ENCODE data around the gene TBC1D2B.
"Not testable (repeated sequence)": the region's sequence is repeated elsewhere in the genome, so short reads cannot be mapped to it uniquely, and the experiment has no call there.

The TBC1D2B gene

DNA sequence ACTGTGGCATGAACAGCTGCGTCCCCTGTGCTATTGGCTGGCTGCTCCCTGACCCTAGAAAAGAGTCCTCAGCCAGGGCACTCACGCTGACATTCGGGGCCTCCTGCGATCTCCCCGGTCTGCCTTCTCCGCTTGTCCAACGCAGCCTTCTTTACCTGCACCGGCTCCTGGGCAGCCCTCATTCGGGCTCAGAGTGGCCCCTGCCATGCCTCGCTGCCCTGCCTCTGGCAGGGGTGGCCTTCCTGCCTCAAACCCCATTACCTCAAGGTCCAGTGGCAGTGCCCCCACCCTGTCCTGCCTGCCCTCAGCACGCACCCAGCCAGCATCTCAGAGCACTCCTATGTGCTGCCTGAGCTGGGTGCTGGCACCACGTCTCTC, 86.5 kb downstream of the TBC1D2B start:
- no peak overlapping the region for H3K9ac ChIP-seq
- no peak for TF ChIP-seq CTCF (IDR thresholded peaks at IDR 0.05)
- no peak overlapping the region for H3K4me3 ChIP-seq (ENCODE audit: low read depth, low read length)
- H3K4me2 ChIP-seq (ENCODE audit: low read length): no peak overlapping the region
- no peaks in the 10 kb centered on the region for H3K79me2 ChIP-seq
- H2AFZ ChIP-seq: no peak overlapping the region
- H3K4me1 ChIP-seq: no peaks in the 10 kb centered on the region
- no peak overlapping the region for H3K27ac ChIP-seq
- no peaks in the 10 kb centered on the region for H3K27me3 ChIP-seq (ENCODE audit: control insufficient read depth, insufficient read depth, low read length)
- H3K9me3 ChIP-seq (ENCODE audit: control insufficient read depth, low read length): no peaks in the 10 kb centered on the region
- H3K36me3 ChIP-seq (ENCODE audit: control insufficient read depth, insufficient read depth, low read length): no peaks in the 10 kb centered on the region

DNA sequence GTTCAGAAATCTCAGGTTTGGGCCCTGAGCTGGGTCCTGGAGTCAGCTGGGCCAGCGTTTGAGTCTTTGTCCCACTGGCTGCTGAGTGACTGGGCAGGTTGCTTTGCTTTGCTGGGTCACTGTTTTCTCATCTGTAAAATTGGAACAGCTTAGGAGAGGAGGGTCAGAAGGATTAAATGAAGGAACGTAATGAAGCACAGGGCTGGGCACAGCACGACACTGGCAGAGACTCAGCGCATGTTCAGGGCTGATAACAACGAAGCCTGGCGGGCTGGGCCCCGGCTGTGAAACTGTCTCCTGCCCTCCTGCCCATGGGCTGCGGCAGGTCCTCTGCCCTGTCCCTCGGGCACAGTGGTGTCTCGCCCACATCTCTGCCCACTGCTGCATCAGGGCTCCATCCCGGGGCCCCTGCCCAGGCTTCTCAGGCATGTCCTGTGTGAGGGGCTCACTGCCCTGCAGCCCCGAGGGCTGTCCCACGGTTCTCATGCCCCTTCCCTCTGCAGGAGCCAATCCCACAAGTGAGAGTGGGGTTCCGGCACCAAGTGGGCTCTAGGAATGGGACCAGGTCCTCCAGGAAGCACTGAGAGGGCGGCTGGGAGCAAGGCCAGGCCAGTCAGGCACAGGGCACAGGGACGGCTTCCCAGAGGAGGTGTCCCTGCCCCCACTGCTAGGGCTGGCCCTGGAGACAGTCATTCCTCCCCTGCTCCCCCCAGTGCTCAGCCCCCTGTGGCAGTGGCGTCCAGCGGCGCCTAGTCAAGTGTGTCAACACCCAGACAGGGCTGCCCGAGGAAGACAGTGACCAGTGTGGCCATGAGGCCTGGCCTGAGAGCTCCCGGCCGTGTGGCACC, 88.0 kb downstream of the TBC1D2B start:
- no peak for TF ChIP-seq CTCF (IDR thresholded peaks at IDR 0.05)
- H3K27me3 ChIP-seq (ENCODE audit: control insufficient read depth, insufficient read depth, low read length): no peaks in the 10 kb centered on the region

DNA sequence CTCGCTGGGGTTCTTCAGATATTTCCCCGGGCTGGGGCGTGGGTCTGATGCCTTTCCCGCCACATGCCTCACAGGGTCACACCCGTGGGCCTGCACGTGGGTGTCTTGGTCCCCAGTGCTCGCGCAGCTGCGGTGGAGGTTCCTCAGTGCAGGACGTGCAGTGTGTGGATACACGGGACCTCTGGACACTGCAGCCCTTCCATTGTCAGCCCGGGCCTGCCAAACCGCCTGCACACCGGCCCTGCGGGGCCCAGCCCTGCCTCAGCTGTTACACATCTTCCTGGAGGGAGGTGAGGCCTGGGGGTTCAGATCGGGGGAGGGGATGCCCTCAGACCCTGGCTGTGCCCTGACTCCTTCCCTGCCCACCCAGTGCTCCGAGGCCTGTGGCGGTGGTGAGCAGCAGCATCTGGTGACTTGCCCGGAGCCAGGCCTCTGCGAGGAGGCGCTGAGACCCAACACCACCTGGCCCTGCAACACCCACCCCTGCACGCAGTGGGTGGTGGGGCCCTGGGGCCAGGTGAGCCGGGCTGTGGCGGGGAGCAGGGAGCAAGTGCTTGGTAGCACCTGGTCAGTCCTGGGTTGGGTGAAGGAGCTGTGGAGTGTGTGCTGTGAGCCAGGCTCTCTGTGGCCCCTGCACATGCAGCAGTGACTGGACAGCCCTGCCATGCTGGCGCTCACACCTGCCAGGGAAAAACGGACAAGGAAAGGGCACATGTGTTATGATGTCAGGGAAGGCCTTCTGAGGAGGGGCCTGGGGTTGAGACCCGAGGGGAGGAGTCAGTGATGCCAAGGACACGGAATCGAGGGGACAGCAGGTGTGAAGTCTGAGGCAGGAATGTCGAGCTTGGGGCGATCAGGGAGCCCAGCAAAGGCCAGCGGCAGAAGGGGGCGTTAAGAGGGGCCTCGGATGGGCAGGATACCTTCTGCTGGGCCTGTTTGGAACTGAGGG, 88.9 kb downstream of the TBC1D2B start:
- H3K4me2 ChIP-seq (ENCODE audit: low read length): no peak overlapping the region
- H2AFZ ChIP-seq: no peak overlapping the region
- H3K36me3 ChIP-seq (ENCODE audit: control insufficient read depth, insufficient read depth, low read length): no peaks in the 10 kb centered on the region
- H3K9ac ChIP-seq: no peak overlapping the region
- no peak overlapping the region for H3K4me3 ChIP-seq (ENCODE audit: low read depth, low read length)
- no peaks in the 10 kb centered on the region for H3K4me1 ChIP-seq
- no peak for TF ChIP-seq CTCF (IDR thresholded peaks at IDR 0.05)
- no peak overlapping the region for H3K27ac ChIP-seq
- H3K79me2 ChIP-seq: no peaks in the 10 kb centered on the region
- no peaks in the 10 kb centered on the region for H3K9me3 ChIP-seq (ENCODE audit: control insufficient read depth, low read length)
- H3K27me3 ChIP-seq (ENCODE audit: control insufficient read depth, insufficient read depth, low read length): no peaks in the 10 kb centered on the region

More for the DNA sequence above, 88.0 kb downstream of the TBC1D2B start:
- no peak overlapping the region for H3K4me2 ChIP-seq (ENCODE audit: low read length)
- H3K9me3 ChIP-seq (ENCODE audit: control insufficient read depth, low read length): no peaks in the 10 kb centered on the region
- no peaks in the 10 kb centered on the region for H3K36me3 ChIP-seq (ENCODE audit: control insufficient read depth, insufficient read depth, low read length)
- H3K79me2 ChIP-seq: no peaks in the 10 kb centered on the region
- no peak overlapping the region for H3K27ac ChIP-seq
- no peak overlapping the region for H2AFZ ChIP-seq
- H3K4me1 ChIP-seq: no peaks in the 10 kb centered on the region
- no peak overlapping the region for H3K4me3 ChIP-seq (ENCODE audit: low read depth, low read length)
- no peak overlapping the region for H3K9ac ChIP-seq

DNA sequence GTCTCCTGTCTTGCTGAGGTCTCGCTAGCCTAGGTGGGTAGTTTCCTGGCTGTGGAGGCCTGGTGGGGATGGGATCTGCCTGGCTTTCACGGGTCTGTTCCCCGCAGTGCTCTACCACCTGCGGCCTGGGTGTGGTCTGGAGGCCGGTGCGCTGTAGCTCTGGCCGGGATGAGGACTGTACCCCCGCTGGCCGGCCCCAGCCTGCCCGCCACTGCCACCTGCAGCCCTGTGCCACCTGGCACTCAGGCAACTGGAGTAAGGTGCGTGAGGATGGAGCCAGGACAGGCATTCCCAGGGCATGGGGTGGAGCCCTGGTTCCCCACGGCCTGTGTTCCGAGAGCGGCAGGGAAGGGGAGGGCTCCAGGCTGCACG, 89.8 kb downstream of the TBC1D2B start:
- not testable (repeated sequence) for H3K9ac ChIP-seq; H3K4me1 ChIP-seq; H2AFZ ChIP-seq; H3K4me3 ChIP-seq (ENCODE audit: low read depth, low read length); H3K36me3 ChIP-seq (ENCODE audit: control insufficient read depth, insufficient read depth, low read length); H3K79me2 ChIP-seq; H3K9me3 ChIP-seq (ENCODE audit: control insufficient read depth, low read length); H3K4me2 ChIP-seq (ENCODE audit: low read length); H3K27ac ChIP-seq; H3K27me3 ChIP-seq (ENCODE audit: control insufficient read depth, insufficient read depth, low read length)
